GM21723 (cell line): Measurements from ENCODE around the gene F2.
"Not testable (repeated sequence)": the region's sequence is repeated elsewhere in the genome, so short reads cannot be mapped to it uniquely, and the experiment has no call there.

Source experiments
- ATAC-seq: cut with Tn5 transposase; IDR thresholded peaks from one replicate; pipeline ENCODE4 v1.9.1; 2021; ENCODE audit warnings: mild to moderate bottlenecking, moderate library complexity; ENCODE audit not compliant: unreplicated experiment

F2 gene

DNA sequence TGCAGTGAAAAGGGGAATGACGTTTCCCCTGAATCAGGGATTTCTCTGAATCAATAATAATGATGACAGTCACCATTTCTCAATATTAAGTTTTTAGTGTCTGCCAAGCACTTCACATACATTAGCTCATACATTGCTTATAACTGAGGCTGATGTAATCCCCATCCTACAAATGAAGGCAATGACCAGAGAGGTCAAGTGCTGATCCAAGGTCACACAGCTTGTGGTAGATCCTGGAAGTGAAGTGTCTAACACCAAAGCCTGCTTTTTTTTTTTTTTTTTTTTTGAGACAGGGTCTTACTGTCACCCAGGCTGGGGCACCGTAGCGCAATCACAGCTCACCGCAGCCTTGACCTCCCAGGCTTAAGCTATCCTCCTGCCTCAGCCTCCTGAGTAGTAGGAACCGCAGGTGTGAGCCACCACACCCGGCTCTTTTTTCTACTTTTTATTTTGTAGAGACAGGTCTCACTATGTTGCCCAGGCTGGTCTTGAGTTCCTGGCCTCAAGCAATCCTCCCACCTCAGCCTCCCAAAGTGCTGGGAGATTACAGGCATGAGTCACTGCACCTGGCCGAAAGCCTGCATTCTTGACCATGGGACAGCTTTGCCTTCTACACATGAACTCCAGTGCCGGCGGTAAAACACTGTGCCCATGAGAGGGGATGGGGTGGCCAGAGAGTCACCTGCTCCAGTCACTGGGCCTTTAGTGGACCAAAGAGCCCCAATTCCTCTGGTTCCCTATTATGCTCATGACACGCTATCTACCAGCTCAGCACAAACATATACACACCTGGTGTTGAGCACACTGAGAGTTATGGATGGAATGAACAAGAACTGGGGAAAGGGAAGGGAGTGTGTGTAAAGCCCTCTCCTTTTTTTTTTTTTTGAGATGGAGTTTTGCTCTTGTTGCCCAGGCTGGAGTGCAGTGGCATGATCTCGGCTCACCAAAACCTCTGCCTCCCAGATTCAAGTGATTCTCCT, 36.0 kb upstream of the F2 start:
- no peak for ATAC-seq

DNA sequence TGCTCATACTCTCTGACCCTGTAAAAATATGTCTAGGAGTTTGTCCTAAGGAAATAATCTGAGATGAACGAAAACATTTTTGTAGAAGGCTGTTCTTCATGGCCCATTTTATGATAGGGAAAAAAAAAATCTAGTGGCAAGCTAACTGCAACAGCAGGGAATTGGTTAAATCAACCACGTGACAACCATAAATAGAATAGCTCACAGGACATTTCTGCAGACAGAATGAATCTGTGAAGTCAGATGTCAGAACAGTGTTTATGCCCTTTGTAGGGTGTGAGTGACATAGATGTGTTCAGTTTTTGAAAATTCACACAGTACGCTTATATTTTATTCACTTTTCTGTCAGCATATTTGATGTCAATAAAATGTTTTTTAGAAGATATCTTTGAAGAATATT, 34.6 kb upstream of the F2 start:
- ATAC-seq, result no peak

DNA sequence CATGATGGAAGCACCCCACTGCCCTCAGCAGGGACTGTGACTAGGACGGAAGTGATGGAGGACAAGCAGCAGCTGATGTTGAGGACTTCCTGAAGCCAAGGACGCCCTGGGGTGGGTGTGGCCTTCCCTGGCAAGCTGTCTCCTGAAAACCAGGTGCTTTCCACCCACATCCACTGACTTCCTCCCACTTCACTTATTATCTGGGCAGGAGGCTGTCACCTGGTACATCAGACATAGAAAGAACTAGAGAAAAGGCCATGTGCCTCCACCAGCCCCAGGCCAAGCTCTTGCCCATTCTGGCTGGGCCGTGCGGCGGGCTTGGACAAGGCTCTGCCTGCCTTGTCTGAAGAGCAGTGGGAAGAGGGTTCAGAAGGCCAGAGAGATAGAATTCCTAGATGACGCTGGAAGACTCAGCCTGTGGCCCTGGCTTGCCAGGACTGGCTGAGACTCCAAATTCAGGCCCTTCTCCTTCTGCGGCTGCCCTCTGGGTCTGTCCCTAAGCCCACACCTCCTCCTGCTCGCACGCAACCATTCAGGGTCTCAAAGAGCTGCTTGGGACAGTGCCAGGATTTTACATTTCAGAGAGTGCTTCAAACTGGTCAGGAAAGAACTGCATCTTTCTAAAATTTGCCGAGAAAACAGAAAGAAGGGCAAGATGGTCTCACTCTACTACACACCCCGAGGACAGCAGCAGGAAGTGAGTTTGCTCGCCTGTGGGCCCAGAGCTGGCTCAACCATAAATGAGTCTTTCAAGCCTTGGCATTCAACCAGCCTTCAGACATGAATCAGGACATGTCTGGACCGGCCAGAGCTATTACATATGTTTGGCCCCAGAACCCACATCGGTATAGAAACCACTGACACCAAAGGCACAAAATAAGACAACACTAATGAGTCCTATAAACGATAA, 31.9 kb upstream of the F2 start:
- no peak for ATAC-seq

DNA sequence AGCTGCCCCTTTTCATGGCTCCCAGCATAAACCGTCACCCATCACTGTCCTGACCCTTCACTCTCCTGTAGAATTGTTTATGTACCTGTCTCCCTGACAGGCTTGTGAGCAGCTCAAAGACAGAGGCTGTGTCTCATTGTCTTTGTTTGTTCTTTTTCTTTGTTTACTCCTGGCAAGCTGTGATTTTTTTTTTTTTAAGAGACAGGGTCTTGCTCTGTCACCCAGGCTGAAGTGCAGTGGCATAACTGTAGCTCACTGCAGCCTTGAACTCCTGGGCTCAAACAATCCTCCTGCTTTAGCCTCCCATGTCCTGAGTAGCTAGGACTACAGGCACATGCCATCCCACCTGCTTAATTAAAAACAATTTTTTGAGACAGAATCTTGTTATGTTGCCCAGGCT, 28.3 kb upstream of the F2 start:
- no peak for ATAC-seq

DNA sequence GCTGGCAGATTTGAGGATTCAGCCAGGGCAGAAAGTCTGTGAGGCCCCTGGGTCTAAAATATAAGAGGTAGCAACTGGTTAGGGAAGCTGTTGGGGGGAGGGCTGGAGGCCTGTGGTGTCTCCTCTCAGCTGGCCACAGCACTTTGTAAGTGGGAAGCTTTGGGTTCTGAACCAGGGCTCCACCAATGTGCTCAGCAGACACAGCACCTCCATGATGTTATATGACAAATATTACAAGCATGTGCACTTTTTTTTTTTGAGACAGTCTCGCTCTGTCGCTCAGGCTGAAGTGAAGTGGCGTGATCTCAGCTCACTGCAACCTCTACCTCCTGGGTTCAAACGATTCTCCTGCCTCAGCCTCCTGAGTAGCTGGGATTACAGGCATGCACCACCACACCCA, 26.6 kb upstream of the F2 start:
- no peak for ATAC-seq

DNA sequence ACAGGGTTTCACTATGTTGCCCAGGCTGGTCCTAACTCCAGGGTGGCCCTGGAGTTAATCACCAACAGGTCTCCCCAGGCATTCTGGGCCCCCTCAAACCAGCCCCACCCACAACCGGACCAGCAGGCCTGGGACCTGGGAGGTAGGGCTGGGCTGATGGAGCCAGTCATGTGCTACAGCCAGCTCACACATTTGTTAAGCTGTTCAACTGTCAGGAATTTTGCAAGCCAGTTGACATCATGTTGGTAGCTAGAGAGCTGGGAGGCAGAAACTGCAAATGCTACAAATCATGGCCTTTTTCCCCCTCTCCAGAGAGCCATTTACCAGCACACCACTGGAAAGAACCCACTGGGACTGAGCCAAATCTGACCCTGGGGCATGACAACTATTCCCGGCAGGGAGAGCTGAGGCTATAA, 25.4 kb upstream of the F2 start:
- no peak for ATAC-seq

DNA sequence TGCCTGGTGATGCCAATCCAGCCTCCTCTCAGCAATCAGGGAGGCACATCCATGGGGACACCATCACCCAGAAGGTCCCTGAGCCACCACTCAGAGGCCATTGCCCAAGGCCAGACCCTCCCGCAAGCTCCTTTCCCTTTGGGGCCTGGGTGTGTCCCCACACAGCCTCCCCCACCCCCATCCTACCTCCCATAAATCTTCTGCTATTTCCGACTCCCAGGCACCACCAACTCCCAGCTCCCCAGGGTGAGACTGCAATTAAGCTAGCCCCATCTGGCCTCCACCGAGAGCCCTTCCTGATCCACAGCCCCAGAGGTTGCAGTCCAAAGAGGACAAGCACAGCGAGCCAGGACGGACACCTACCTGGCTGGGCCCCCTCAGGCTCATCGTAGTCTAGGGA, 24.9 kb upstream of the F2 start:
- no peak for ATAC-seq

DNA sequence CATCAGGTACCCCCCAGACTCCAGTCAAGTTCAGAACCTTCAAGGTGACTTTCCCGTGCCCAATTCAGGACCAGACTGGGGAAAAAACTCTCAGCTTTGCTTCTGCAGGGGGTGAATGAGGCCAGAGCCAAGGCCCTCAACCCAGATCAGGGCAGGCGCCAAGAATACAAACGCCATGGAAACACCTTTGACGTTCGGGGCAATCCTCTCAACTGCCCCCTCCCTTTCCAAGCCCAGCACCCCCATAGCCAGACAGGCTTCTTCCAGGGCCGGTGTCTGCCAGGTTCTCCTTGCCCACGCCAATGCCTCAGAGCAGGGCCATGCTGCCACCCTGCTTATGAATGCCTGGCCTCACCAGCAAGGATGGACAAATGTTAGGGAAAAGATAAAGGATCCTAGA, 24.4 kb upstream of the F2 start:
- no peak for ATAC-seq

DNA sequence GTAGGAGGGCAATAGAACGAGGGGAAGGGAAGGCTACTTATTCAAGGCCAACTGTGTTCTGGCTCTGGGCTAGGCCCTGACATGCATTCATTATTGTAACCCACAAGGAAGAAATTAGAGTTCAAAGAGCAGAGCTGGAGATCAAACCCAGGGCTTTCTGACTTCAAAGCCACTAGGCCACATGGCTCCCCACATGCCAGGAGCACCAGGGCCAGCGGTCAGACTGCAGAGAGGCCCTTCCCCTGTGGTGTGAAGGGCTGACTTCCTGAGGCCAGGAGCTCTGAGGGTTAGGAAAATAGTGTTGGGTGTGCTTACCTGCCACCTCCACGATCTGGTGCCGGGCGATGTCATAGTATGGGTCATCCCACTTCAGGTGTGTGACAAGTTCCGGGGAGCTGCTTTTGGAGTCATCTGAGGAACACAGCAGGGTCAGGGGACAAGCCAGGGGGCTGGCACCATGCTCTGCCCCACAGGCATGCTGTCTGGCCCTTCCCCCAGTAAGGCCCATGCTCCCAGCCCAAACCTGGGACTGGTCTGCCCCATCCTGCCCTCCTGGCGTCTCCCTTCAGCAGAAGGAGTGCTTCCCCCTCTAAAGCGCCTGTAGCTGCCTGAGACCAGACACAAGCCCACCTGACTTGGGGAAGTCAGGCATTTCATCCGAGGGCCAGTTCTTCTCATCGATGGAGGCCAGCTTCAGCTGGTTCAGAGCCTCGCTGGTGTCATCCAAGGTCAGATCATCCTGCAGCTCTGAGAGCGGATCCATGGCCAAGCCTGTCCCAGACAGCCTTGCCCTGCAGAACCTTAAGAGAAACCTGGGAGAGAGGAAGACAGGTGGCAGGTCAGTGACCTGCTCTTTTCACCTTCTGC, 23.4 kb upstream of the F2 start:
- ATAC-seq, result no peak

DNA sequence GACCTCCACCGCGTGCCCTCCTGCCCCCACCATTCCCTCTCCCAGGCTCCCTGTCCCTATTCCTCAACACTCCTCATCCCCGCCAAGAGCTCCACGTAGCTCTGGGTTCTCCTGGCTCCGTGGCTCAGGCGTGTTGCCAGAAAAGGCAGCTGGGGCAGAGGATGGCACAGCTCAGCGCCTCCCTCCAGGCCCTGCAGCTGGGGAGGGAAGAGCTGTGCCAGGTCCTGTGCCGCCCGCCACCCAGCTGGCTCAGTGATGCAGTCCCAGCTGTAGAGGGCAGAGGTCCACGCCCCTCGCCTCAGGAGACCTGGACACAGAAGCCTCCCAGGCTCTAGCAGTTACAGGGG, 22.8 kb upstream of the F2 start:
- ATAC-seq, result no peak

DNA sequence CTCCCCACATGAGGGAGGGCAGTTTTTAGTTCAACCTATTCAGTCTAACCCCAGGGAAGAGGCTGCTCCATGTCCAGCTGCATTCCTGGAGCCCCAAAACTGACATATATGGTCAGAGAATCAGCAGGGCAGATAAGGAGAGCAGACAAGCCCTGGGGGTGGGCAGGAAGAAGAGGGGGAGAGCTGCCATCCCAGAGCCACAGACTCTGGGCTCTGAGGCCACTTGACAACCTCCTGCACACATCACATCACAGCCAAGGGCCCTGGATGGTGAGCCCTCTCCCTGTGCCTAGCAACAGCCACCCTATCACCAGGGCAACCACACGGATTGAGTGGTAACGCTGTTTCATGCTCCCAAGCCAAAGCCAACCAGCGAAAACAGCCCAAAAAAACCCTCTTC, 21.7 kb upstream of the F2 start:
- ATAC-seq, result no peak

DNA sequence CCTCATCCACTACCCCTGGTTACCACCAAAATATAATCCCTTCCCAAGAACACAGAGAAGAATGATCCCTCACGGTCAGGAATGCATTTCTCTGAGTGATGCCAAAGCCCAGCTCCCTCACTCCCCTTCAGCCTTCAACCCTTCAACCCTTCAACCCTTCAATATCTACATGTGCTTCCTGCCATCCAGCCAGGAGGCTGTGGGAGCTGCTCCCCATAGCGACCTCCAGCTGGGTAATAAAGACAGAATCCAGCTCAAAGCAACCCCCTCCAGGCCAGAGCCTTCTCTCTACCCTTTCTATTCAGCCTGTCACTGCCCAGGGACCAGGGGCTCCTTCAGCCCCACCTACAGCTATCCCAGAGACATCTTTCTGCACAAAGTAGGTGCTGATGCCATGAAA, 21.3 kb upstream of the F2 start:
- no peak for ATAC-seq

DNA sequence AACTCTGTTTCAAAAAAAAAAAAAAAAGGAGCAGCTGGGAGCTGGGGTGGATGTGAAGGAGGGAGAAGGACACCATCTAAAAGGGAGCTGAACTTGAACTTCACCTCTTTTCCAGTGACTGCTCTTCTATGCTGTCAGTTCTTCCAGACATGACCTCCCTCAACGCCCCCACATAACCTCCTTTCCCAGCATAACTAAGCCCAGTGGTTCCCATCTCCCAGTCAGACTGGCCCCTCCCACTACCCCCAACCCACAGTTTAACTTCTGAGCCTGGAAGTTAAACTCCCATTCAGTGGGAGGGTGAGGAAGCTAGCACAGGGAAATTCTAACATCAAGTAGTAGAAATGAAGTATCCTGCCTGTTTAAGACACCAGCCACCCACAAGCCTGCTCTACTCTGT, 20.4 kb upstream of the F2 start:
- no peak for ATAC-seq

DNA sequence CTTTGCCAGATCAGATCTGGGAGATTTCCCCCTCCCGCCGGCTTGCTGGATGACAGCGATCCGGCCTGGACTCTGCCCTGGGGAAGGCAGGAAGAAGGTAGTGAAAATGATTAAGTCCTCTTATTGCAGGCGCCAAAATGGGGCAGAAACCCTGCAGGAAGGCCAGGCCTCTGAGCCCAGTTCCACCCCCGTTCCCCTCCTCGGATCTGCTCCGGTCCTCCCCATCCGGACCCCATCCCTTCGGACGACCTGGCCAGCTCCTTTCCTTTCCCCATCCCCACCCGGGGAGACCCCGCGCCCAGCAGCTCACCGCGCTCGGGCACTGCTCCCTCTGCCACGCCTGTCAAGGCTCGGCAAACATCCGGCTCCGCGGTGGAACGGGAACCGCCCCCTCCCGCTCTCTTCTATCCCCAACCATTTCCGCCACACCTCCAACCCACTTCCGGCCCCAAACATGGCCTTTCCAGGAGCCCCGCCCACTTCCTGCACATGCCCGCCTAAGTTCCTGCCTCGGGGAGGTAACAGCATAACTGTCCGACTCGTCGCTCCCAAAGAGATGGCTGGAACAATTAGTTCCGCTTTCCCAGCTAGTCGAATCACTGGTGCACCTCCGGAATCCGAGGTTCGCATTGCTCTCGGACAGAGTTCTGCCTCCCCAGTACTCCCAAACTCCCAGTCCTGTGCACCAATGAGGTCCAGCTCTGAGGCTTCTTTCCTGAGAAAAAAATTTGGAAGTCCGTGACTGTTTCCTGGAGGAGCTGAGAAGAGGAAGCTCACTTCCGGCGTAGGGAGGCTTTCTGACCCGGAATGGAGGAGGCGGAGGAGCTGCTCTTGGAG, 18.6 kb upstream of the F2 start, which contains the start of the genes ARHGAP1 and ZNF408:
Gene ARHGAP1 (minus strand): TSS at position 379 of the 837 bp plus-strand sequence. CDS start 4,512 bp downstream, outside the sequence.
Gene ZNF408 (plus strand): TSS at position 791 of the 837 bp plus-strand sequence. CDS start 17 bp downstream, at position 808.
- peak; percentile 85 for ATAC-seq

DNA sequence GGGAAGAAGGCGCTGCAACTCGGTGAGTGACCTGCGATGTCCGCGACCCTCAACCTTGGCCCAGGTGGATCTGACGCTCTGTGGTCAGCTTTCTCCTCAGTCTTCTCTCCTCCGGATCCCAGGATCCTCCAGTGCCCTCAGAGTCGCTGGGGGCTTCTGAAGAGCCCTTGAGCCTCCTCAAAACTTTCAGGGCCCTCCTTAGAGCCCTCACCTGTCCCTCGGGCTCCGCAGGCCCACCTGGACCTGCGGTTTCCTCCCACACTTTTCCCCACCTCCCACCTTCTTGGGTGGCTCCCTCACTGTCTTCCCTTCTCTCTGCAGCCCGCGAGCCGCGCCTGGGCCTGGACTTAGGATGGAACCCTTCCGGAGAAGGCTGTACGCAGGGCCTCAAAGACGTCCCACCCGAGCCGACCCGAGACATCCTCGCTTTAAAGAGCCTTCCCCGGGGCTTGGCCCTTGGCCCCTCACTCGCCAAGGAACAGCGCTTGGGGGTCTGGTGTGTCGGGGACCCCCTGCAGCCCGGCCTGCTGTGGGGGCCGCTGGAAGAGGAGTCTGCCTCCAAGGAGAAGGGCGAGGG, 17.8 kb upstream of the F2 start:
- no peak for ATAC-seq

DNA sequence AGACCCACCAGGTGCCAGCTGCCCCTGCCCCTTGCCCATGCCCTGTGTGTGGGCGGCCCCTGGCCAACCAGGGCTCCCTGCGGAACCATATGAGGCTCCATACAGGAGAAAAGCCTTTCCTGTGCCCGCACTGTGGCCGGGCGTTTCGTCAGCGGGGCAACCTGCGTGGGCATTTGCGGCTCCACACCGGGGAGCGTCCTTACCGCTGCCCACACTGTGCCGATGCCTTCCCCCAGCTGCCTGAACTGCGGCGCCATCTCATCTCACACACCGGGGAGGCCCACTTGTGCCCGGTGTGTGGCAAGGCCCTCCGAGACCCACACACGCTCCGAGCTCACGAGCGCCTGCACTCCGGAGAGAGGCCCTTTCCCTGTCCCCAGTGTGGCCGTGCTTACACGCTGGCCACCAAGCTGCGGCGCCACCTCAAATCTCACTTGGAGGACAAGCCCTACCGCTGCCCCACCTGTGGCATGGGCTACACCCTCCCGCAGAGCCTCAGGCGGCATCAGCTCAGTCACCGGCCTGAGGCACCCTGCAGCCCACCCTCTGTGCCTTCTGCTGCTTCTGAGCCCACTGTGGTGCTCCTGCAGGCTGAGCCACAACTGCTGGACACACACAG, 13.8 kb upstream of the F2 start:
- no peak for ATAC-seq

DNA sequence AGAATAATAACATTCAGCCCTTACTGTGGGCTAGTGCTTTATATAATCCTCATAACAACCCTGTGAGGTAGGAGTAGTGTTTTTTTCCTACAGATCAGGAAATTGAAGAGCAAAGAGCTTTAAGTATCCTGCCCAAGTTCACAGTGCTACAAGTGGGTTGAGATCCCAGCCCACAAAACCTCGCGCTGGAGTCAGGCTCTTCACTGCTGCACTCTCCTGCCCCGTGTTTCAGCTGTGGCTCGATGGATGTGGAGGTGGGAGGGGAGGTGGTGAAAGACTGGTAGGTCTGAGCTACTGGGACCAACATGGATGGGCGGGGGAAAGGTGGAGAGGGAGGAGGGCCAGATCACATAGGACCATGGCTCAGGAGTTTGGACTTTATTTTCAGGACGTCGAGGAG, 12.1 kb upstream of the F2 start:
- ATAC-seq, result no peak

DNA sequence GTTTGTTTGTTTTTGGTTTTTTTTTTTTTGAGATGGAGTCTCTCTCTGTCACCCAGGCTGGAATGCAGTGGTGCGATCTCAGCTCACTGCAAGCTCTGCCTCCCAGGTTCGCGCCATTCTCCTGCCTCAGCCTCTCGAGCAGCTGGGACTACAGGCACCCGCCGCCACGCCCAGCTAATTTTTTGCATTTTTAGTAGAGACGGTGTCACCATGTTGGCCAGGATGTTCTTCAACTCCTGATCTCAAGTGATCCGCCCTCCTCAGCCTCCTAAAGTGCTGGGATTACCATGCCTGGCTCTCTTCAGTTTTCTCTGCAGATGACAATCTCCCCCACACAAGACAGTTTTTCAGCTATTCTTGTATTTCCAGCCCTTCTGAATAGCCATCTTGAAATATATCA, 9.7 kb upstream of the F2 start:
- ATAC-seq, result not testable (repeated sequence)

DNA sequence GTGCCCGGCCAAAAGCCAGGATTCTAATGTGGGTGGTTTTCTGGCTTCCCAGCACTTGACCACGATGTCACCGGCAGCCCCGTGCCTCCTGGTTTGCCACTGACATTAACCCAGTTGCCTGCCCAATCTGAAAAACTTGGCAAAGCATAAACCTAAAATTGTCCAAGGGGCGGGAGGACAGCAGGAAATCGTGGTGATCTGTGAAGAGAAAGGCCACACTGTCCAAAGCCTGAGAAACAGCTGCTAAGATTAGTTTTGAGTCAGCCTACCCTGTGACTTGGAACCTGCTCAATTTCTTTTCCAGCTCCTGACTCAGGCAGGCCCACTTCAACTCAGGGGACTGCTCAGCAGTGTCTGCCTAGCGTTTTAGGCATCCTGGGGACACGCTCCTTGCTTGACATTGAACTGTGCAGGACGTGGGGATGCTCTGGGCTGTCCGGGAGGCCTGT, 8.2 kb upstream of the F2 start:
- no peak for ATAC-seq
